Stimulated activated naive CD8-positive, alpha-beta T cell treated with anti-CD3 and anti-CD28 coated beads, Interleukin-15, Interleukin-2, amounts not matched to agents 100 ng/mL and 50 ng/mL, for 24 hours (primary cell): ENCODE measurements around the gene NLRP1.
A peak's percentile ranks its signal among the peaks of the same experiment; 100 is the strongest.

ENCODE experiments used
- H3K27ac Mint-ChIP-seq: one replicate; pipeline ENCODE4 v1.8.0; 2021; ENCODE audit warnings: mild to moderate bottlenecking, mixed read lengths
- H3K27me3 Mint-ChIP-seq: one replicate; pipeline ENCODE4 v1.8.0; 2021; ENCODE audit warnings: mixed read lengths
- H3K36me3 Mint-ChIP-seq: one replicate; pipeline ENCODE4 v1.8.0; 2021; ENCODE audit warnings: low read depth, mixed read lengths
- H3K4me1 Mint-ChIP-seq: one replicate; pipeline ENCODE4 v1.8.0; 2021; ENCODE audit warnings: low read depth, mixed read lengths
- H3K4me3 Mint-ChIP-seq: one replicate; pipeline ENCODE4 v1.8.0; 2021; ENCODE audit warnings: mild to moderate bottlenecking, mixed read lengths
- H3K9me3 Mint-ChIP-seq: one replicate; pipeline ENCODE4 v1.8.0; 2021; ENCODE audit warnings: mixed read lengths

Gene NLRP1

GRCh38 chr17:5527601-5528250, 56.6 kb downstream of the NLRP1 start:
- Mint-ChIP-seq H3K27ac (peak overlapping the region; percentile 87), H3K4me1 (peaks cover 18% of the 10 kb centered on the region), H3K36me3 (peaks cover 35% of the 10 kb centered on the region), H3K27me3 (no peaks in the 10 kb centered on the region), H3K9me3 (no peaks in the 10 kb centered on the region), H3K4me3 (no peak overlapping the region)

- Mint-ChIP-seq H3K4me3 (no peak overlapping the region), H3K36me3 (peaks cover 35% of the 10 kb centered on the region), H3K27me3 (no peaks in the 10 kb centered on the region)
Measured at GRCh38 chr17:5526821-5527598, 57.3 kb downstream of the NLRP1 start.

GRCh38 chr17:5523249-5523648, 61.1 kb downstream of the NLRP1 start:
- Mint-ChIP-seq H3K27me3 (no peaks in the 10 kb centered on the region), H3K4me3 (no peak overlapping the region), H3K9me3 (no peaks in the 10 kb centered on the region), H3K4me1 (peaks cover 18% of the 10 kb centered on the region), H3K27ac (no peak overlapping the region), H3K36me3 (peaks cover 30% of the 10 kb centered on the region)

More at GRCh38 chr17:5526821-5527598, 57.3 kb downstream of the NLRP1 start:
- Mint-ChIP-seq H3K27ac (peak overlapping the region; percentile 95), H3K4me1 (peaks cover 18% of the 10 kb centered on the region), H3K9me3 (no peaks in the 10 kb centered on the region)

- peaks cover 35% of the 10 kb centered on the region for H3K36me3 Mint-ChIP-seq
- H3K4me1 Mint-ChIP-seq: peaks cover 16% of the 10 kb centered on the region
- H3K27me3 Mint-ChIP-seq: no peaks in the 10 kb centered on the region
- no peaks in the 10 kb centered on the region for H3K9me3 Mint-ChIP-seq
- H3K4me3 Mint-ChIP-seq: no peak overlapping the region
- H3K27ac Mint-ChIP-seq: no peak overlapping the region
Measured at GRCh38 chr17:5522476-5522875, 61.8 kb downstream of the NLRP1 start.

- peak overlapping the region; percentile 23 for H3K27ac Mint-ChIP-seq
- peaks cover 52% of the 10 kb centered on the region for H3K36me3 Mint-ChIP-seq
- H3K4me3 Mint-ChIP-seq: no peak overlapping the region
- H3K4me1 Mint-ChIP-seq: peaks cover 30% of the 10 kb centered on the region
- H3K9me3 Mint-ChIP-seq: no peaks in the 10 kb centered on the region
- H3K27me3 Mint-ChIP-seq: no peaks in the 10 kb centered on the region
Measured at GRCh38 chr17:5516060-5516792, 68.1 kb downstream of the NLRP1 start.

GRCh38 chr17:5514976-5515375, 69.3 kb downstream of the NLRP1 start:
- Mint-ChIP-seq H3K9me3 (no peaks in the 10 kb centered on the region), H3K27me3 (no peaks in the 10 kb centered on the region), H3K36me3 (peaks cover 45% of the 10 kb centered on the region)

GRCh38 chr17:5513628-5514027, 70.7 kb downstream of the NLRP1 start:
- Mint-ChIP-seq H3K27me3 (no peaks in the 10 kb centered on the region), H3K27ac (peak overlapping the region; percentile 52), H3K9me3 (no peaks in the 10 kb centered on the region), H3K4me3 (no peak overlapping the region), H3K4me1 (peaks cover 30% of the 10 kb centered on the region), H3K36me3 (peaks cover 45% of the 10 kb centered on the region)

More at GRCh38 chr17:5514976-5515375, 69.3 kb downstream of the NLRP1 start:
- Mint-ChIP-seq H3K4me1 (peaks cover 30% of the 10 kb centered on the region), H3K4me3 (no peak overlapping the region), H3K27ac (peak overlapping the region; percentile 29)

GRCh38 chr17:5511401-5512225, 72.7 kb downstream of the NLRP1 start:
- Mint-ChIP-seq H3K36me3 (peaks cover 32% of the 10 kb centered on the region), H3K4me1 (peaks cover 30% of the 10 kb centered on the region), H3K9me3 (no peaks in the 10 kb centered on the region), H3K27ac (peak overlapping the region; percentile 61), H3K27me3 (no peaks in the 10 kb centered on the region), H3K4me3 (peak overlapping the region; percentile 10)

- Mint-ChIP-seq H3K27me3 (no peaks in the 10 kb centered on the region), H3K4me1 (peaks cover 30% of the 10 kb centered on the region), H3K9me3 (no peaks in the 10 kb centered on the region), H3K27ac (no peak overlapping the region), H3K4me3 (no peak overlapping the region), H3K36me3 (peaks cover 26% of the 10 kb centered on the region)
Measured at GRCh38 chr17:5510771-5511170, 73.5 kb downstream of the NLRP1 start.

- peaks cover 15% of the 10 kb centered on the region for H3K36me3 Mint-ChIP-seq
- peaks cover 30% of the 10 kb centered on the region for H3K4me1 Mint-ChIP-seq
- no peak overlapping the region for H3K27ac Mint-ChIP-seq
- H3K4me3 Mint-ChIP-seq: no peak overlapping the region
- no peaks in the 10 kb centered on the region for H3K9me3 Mint-ChIP-seq
- no peaks in the 10 kb centered on the region for H3K27me3 Mint-ChIP-seq
Measured at GRCh38 chr17:5509482-5509881, 74.8 kb downstream of the NLRP1 start.

GRCh38 chr17:5508810-5509209, 75.5 kb downstream of the NLRP1 start:
- Mint-ChIP-seq H3K36me3 (peaks cover 11% of the 10 kb centered on the region), H3K4me3 (no peak overlapping the region)

GRCh38 chr17:5506307-5506706, 78.0 kb downstream of the NLRP1 start:
- no peaks in the 10 kb centered on the region for H3K27me3 Mint-ChIP-seq
- no peak overlapping the region for H3K4me3 Mint-ChIP-seq
- no peaks in the 10 kb centered on the region for H3K36me3 Mint-ChIP-seq
- H3K9me3 Mint-ChIP-seq: no peaks in the 10 kb centered on the region
- peaks cover 3% of the 10 kb centered on the region for H3K4me1 Mint-ChIP-seq
- no peak overlapping the region for H3K27ac Mint-ChIP-seq

More at GRCh38 chr17:5508810-5509209, 75.5 kb downstream of the NLRP1 start:
- peaks cover 24% of the 10 kb centered on the region for H3K4me1 Mint-ChIP-seq
- no peak overlapping the region for H3K27ac Mint-ChIP-seq
- no peaks in the 10 kb centered on the region for H3K27me3 Mint-ChIP-seq
- no peaks in the 10 kb centered on the region for H3K9me3 Mint-ChIP-seq

GRCh38 chr17:5502552-5502951, 81.8 kb downstream of the NLRP1 start:
- no peaks in the 10 kb centered on the region for H3K27me3 Mint-ChIP-seq
- H3K4me3 Mint-ChIP-seq: no peak overlapping the region
- H3K4me1 Mint-ChIP-seq: peaks cover 21% of the 10 kb centered on the region
- H3K9me3 Mint-ChIP-seq: no peaks in the 10 kb centered on the region
- H3K27ac Mint-ChIP-seq: no peak overlapping the region
- H3K36me3 Mint-ChIP-seq: no peaks in the 10 kb centered on the region

GRCh38 chr17:5501685-5502084, 82.6 kb downstream of the NLRP1 start:
- Mint-ChIP-seq H3K27ac (no peak overlapping the region), H3K4me1 (peaks cover 21% of the 10 kb centered on the region), H3K27me3 (no peaks in the 10 kb centered on the region), H3K36me3 (no peaks in the 10 kb centered on the region), H3K4me3 (peak overlapping the region; percentile 89), H3K9me3 (no peaks in the 10 kb centered on the region)
